ENCODE results near the gene TMEM132D.
"Not testable (repeated sequence)": the region's sequence is repeated elsewhere in the genome, so short reads cannot be mapped to it uniquely, and the experiment has no call there.

Gene TMEM132D

GRCh38 chr12:129564768-129565167 is 339.1 kb downstream of the TMEM132D start:
- no peaks in the 10 kb centered on the region for H3K4me1 ChIP-seq (ENCODE audit: control insufficient read depth, insufficient read depth, low read length)
- H3K36me3 ChIP-seq (ENCODE audit: control insufficient read depth, insufficient read depth, low read length): no peaks in the 10 kb centered on the region
- no peak overlapping the region for H3K9ac ChIP-seq (ENCODE audit: low read depth, low read length)
- no peaks in the 10 kb centered on the region for H3K27me3 ChIP-seq (ENCODE audit: control insufficient read depth, insufficient read depth, low read length)
- H3K4me3 ChIP-seq (ENCODE audit: low read depth, low read length): no peak overlapping the region
- no peaks in the 10 kb centered on the region for H3K9me3 ChIP-seq (ENCODE audit: control insufficient read depth, insufficient read depth, low read length)

GRCh38 chr12:129563266-129563665 is 340.6 kb downstream of the TMEM132D start:
- Histone ChIP-seq H3K36me3 (ENCODE audit: control insufficient read depth, insufficient read depth, low read length) (no peaks in the 10 kb centered on the region), H3K4me3 (ENCODE audit: low read depth, low read length) (no peak overlapping the region), H3K9ac (ENCODE audit: low read depth, low read length) (no peak overlapping the region), H3K4me1 (ENCODE audit: control insufficient read depth, insufficient read depth, low read length) (no peaks in the 10 kb centered on the region), H3K27me3 (ENCODE audit: control insufficient read depth, insufficient read depth, low read length) (no peaks in the 10 kb centered on the region), H3K9me3 (ENCODE audit: control insufficient read depth, insufficient read depth, low read length) (no peaks in the 10 kb centered on the region)

- no peaks in the 10 kb centered on the region for H3K36me3 ChIP-seq (ENCODE audit: control insufficient read depth, insufficient read depth, low read length)
- H3K27me3 ChIP-seq (ENCODE audit: control insufficient read depth, insufficient read depth, low read length): no peaks in the 10 kb centered on the region
- no peaks in the 10 kb centered on the region for H3K9me3 ChIP-seq (ENCODE audit: control insufficient read depth, insufficient read depth, low read length)
- H3K4me1 ChIP-seq (ENCODE audit: control insufficient read depth, insufficient read depth, low read length): no peaks in the 10 kb centered on the region
- no peak overlapping the region for H3K4me3 ChIP-seq (ENCODE audit: low read depth, low read length)
- no peak overlapping the region for H3K9ac ChIP-seq (ENCODE audit: low read depth, low read length)
Measured at GRCh38 chr12:129561304-129561703, 342.5 kb downstream of the TMEM132D start.

DNA sequence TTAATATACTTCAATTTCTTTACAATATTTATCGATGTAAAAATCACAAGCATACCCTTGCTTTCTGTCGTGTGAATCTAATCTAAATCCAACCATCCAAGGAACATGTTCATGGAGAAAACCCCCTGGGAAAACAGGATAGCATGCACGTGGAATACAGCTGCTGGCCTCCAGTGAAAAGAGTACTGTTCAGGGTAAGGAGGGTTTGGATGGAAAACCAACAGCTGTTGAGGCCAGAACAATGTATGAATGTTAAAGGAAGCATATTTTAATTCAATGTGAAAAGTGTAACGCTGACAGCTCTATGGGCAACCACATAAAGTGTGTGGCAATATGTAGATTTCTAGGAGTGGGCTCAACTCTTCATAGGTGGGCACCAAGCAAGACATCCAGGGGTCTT is 344.0 kb downstream of the TMEM132D start:
- Histone ChIP-seq H3K4me1 (ENCODE audit: control insufficient read depth, insufficient read depth, low read length) (no peaks in the 10 kb centered on the region), H3K9ac (ENCODE audit: low read depth, low read length) (no peak overlapping the region), H3K9me3 (ENCODE audit: control insufficient read depth, insufficient read depth, low read length) (no peaks in the 10 kb centered on the region), H3K36me3 (ENCODE audit: control insufficient read depth, insufficient read depth, low read length) (no peaks in the 10 kb centered on the region), H3K4me3 (ENCODE audit: low read depth, low read length) (no peak overlapping the region), H3K27me3 (ENCODE audit: control insufficient read depth, insufficient read depth, low read length) (no peaks in the 10 kb centered on the region)

DNA sequence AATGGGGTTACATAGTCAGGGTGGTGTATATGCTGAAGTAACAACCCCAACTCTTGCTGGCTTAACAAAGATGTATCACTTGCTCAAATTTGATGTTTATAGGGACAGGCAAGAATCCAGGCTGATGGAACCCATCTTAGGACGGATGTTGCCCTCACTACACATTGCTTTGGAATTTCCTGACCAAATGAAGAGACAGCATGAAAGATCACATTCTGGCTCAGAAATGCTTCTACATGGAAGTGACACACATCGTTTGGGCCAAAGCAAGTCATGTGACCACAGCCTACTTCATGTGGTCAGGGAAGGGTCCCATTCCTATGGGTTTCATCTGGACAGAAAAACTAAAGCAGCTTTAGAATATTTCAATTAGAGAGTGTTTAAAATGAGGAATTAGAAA is 345.8 kb downstream of the TMEM132D start:
- H3K27me3 ChIP-seq (ENCODE audit: control insufficient read depth, insufficient read depth, low read length): no peaks in the 10 kb centered on the region
- H3K9me3 ChIP-seq (ENCODE audit: control insufficient read depth, insufficient read depth, low read length): no peaks in the 10 kb centered on the region
- no peaks in the 10 kb centered on the region for H3K36me3 ChIP-seq (ENCODE audit: control insufficient read depth, insufficient read depth, low read length)
- no peak overlapping the region for H3K9ac ChIP-seq (ENCODE audit: low read depth, low read length)
- H3K4me1 ChIP-seq (ENCODE audit: control insufficient read depth, insufficient read depth, low read length): no peaks in the 10 kb centered on the region
- no peak overlapping the region for H3K4me3 ChIP-seq (ENCODE audit: low read depth, low read length)

- H3K9me3 ChIP-seq (ENCODE audit: control insufficient read depth, insufficient read depth, low read length): no peaks in the 10 kb centered on the region
- H3K27me3 ChIP-seq (ENCODE audit: control insufficient read depth, insufficient read depth, low read length): no peaks in the 10 kb centered on the region
- no peak overlapping the region for H3K9ac ChIP-seq (ENCODE audit: low read depth, low read length)
- H3K4me3 ChIP-seq (ENCODE audit: low read depth, low read length): no peak overlapping the region
- H3K4me1 ChIP-seq (ENCODE audit: control insufficient read depth, insufficient read depth, low read length): no peaks in the 10 kb centered on the region
- no peaks in the 10 kb centered on the region for H3K36me3 ChIP-seq (ENCODE audit: control insufficient read depth, insufficient read depth, low read length)
Measured at GRCh38 chr12:129556082-129556481, 347.7 kb downstream of the TMEM132D start.

- Histone ChIP-seq H3K36me3 (ENCODE audit: control insufficient read depth, insufficient read depth, low read length) (no peaks in the 10 kb centered on the region), H3K4me1 (ENCODE audit: control insufficient read depth, insufficient read depth, low read length) (no peaks in the 10 kb centered on the region), H3K9me3 (ENCODE audit: control insufficient read depth, insufficient read depth, low read length) (no peaks in the 10 kb centered on the region), H3K27me3 (ENCODE audit: control insufficient read depth, insufficient read depth, low read length) (no peaks in the 10 kb centered on the region), H3K9ac (ENCODE audit: low read depth, low read length) (no peak overlapping the region), H3K4me3 (ENCODE audit: low read depth, low read length) (no peak overlapping the region)
Measured at GRCh38 chr12:129552996-129553750, 350.7 kb downstream of the TMEM132D start.

- no peaks in the 10 kb centered on the region for H3K27me3 ChIP-seq (ENCODE audit: control insufficient read depth, insufficient read depth, low read length)
- no peaks in the 10 kb centered on the region for H3K4me1 ChIP-seq (ENCODE audit: control insufficient read depth, insufficient read depth, low read length)
- no peak overlapping the region for H3K9ac ChIP-seq (ENCODE audit: low read depth, low read length)
- no peaks in the 10 kb centered on the region for H3K9me3 ChIP-seq (ENCODE audit: control insufficient read depth, insufficient read depth, low read length)
- no peak overlapping the region for H3K4me3 ChIP-seq (ENCODE audit: low read depth, low read length)
- H3K36me3 ChIP-seq (ENCODE audit: control insufficient read depth, insufficient read depth, low read length): no peaks in the 10 kb centered on the region
Measured at GRCh38 chr12:129551441-129551840, 352.4 kb downstream of the TMEM132D start.

- no peak overlapping the region for H3K9ac ChIP-seq (ENCODE audit: low read depth, low read length)
- no peaks in the 10 kb centered on the region for H3K4me1 ChIP-seq (ENCODE audit: control insufficient read depth, insufficient read depth, low read length)
- H3K27me3 ChIP-seq (ENCODE audit: control insufficient read depth, insufficient read depth, low read length): no peaks in the 10 kb centered on the region
- H3K9me3 ChIP-seq (ENCODE audit: control insufficient read depth, insufficient read depth, low read length): no peaks in the 10 kb centered on the region
- H3K4me3 ChIP-seq (ENCODE audit: low read depth, low read length): no peak overlapping the region
- no peaks in the 10 kb centered on the region for H3K36me3 ChIP-seq (ENCODE audit: control insufficient read depth, insufficient read depth, low read length)
Measured at GRCh38 chr12:129550353-129550752, 353.5 kb downstream of the TMEM132D start.

GRCh38 chr12:129549656-129550055 is 354.2 kb downstream of the TMEM132D start:
- Histone ChIP-seq H3K9ac (ENCODE audit: low read depth, low read length) (no peak overlapping the region), H3K4me1 (ENCODE audit: control insufficient read depth, insufficient read depth, low read length) (no peaks in the 10 kb centered on the region)

GRCh38 chr12:129549020-129549419 is 354.8 kb downstream of the TMEM132D start:
- not testable (repeated sequence) for H3K9me3 ChIP-seq (ENCODE audit: control insufficient read depth, insufficient read depth, low read length); H3K27me3 ChIP-seq (ENCODE audit: control insufficient read depth, insufficient read depth, low read length); H3K36me3 ChIP-seq (ENCODE audit: control insufficient read depth, insufficient read depth, low read length); H3K9ac ChIP-seq (ENCODE audit: low read depth, low read length); H3K4me1 ChIP-seq (ENCODE audit: control insufficient read depth, insufficient read depth, low read length); H3K4me3 ChIP-seq (ENCODE audit: low read depth, low read length)

More at GRCh38 chr12:129549656-129550055, 354.2 kb downstream of the TMEM132D start:
- H3K27me3 ChIP-seq (ENCODE audit: control insufficient read depth, insufficient read depth, low read length): no peaks in the 10 kb centered on the region
- no peak overlapping the region for H3K4me3 ChIP-seq (ENCODE audit: low read depth, low read length)
- no peaks in the 10 kb centered on the region for H3K36me3 ChIP-seq (ENCODE audit: control insufficient read depth, insufficient read depth, low read length)
- no peaks in the 10 kb centered on the region for H3K9me3 ChIP-seq (ENCODE audit: control insufficient read depth, insufficient read depth, low read length)

GRCh38 chr12:129544716-129545115 is 359.1 kb downstream of the TMEM132D start:
- no peaks in the 10 kb centered on the region for H3K9me3 ChIP-seq (ENCODE audit: control insufficient read depth, insufficient read depth, low read length)
- H3K4me3 ChIP-seq (ENCODE audit: low read depth, low read length): no peak overlapping the region
- no peaks in the 10 kb centered on the region for H3K4me1 ChIP-seq (ENCODE audit: control insufficient read depth, insufficient read depth, low read length)
- H3K9ac ChIP-seq (ENCODE audit: low read depth, low read length): no peak overlapping the region
- no peaks in the 10 kb centered on the region for H3K27me3 ChIP-seq (ENCODE audit: control insufficient read depth, insufficient read depth, low read length)
- H3K36me3 ChIP-seq (ENCODE audit: control insufficient read depth, insufficient read depth, low read length): no peaks in the 10 kb centered on the region

Data from iPS-15b (cell line).